Mucosa of stomach (tissue), 1 donor: Measurements from ENCODE around the gene OASL.
"Not testable (repeated sequence)": the region's sequence is repeated elsewhere in the genome, so short reads cannot be mapped to it uniquely, and the experiment has no call there.

ENCODE experiments used
- H3K27me3 ChIP-seq: one replicate; pipeline ENCODE4 v1.7.0; 2013; ENCODE audit warnings: mild to moderate bottlenecking, low read length; ENCODE audit not compliant: control insufficient read depth, insufficient read depth
- H3K36me3 ChIP-seq: one replicate; pipeline ENCODE4 v1.7.0; 2013; ENCODE audit warnings: low read length; ENCODE audit not compliant: control insufficient read depth, insufficient read depth
- H3K4me1 ChIP-seq: one replicate; pipeline ENCODE4 v1.7.0; 2013; ENCODE audit warnings: mild to moderate bottlenecking, low read length; ENCODE audit not compliant: control insufficient read depth, insufficient read depth
- H3K4me3 ChIP-seq: one replicate; pipeline ENCODE4 v1.7.0; 2013; ENCODE audit warnings: low read length
- H3K9ac ChIP-seq: one replicate; pipeline ENCODE4 v1.7.0; 2013; ENCODE audit warnings: mild to moderate bottlenecking, low read length, moderate library complexity
- H3K9me3 ChIP-seq: one replicate; pipeline ENCODE4 v1.7.0; 2013; ENCODE audit warnings: mild to moderate bottlenecking, low read length, moderate library complexity; ENCODE audit not compliant: control insufficient read depth
- donor health status: Pancreatic carcinoma.

OASL gene

GRCh38 chr12:121038861-121039668 is at the start of gene OASL:
Gene OASL (minus strand): TSS chr12:121039246. CDS start chr12:121038971, 275 bp downstream.
- Histone ChIP-seq H3K36me3 (no peaks in the 10 kb centered on the region), H3K27me3 (no peaks in the 10 kb centered on the region), H3K4me3 (peak within 1 kb of the TSS; percentile 44), H3K4me1 (peaks cover 23% of the 10 kb centered on the region), H3K9ac (peak within 1 kb of the TSS; percentile 42), H3K9me3 (no peaks in the 10 kb centered on the region)

GRCh38 chr12:121088195-121088585 is 49.1 kb upstream of the OASL start:
- Histone ChIP-seq H3K36me3 (no peaks in the 10 kb centered on the region), H3K4me1 (no peaks in the 10 kb centered on the region), H3K4me3 (no peak overlapping the region), H3K9me3 (no peaks in the 10 kb centered on the region), H3K27me3 (no peaks in the 10 kb centered on the region), H3K9ac (no peak overlapping the region)

GRCh38 chr12:121087467-121088194 is 48.6 kb upstream of the OASL start:
- Histone ChIP-seq H3K4me3 (no peak overlapping the region), H3K9me3 (no peaks in the 10 kb centered on the region), H3K27me3 (no peaks in the 10 kb centered on the region), H3K4me1 (no peaks in the 10 kb centered on the region), H3K36me3 (no peaks in the 10 kb centered on the region), H3K9ac (no peak overlapping the region)

GRCh38 chr12:121086781-121087295 is 47.8 kb upstream of the OASL start:
- H3K9ac ChIP-seq, result no peak overlapping the region

GRCh38 chr12:121085506-121086353 is 46.7 kb upstream of the OASL start:
- Histone ChIP-seq H3K36me3 (no peaks in the 10 kb centered on the region), H3K4me1 (no peaks in the 10 kb centered on the region), H3K4me3 (no peak overlapping the region), H3K9me3 (no peaks in the 10 kb centered on the region), H3K27me3 (no peaks in the 10 kb centered on the region), H3K9ac (no peak overlapping the region)

More at GRCh38 chr12:121086781-121087295, 47.8 kb upstream of the OASL start:
- no peak overlapping the region for H3K4me3 ChIP-seq
- no peaks in the 10 kb centered on the region for H3K36me3 ChIP-seq
- no peaks in the 10 kb centered on the region for H3K9me3 ChIP-seq
- no peaks in the 10 kb centered on the region for H3K27me3 ChIP-seq
- H3K4me1 ChIP-seq, result no peaks in the 10 kb centered on the region

- Histone ChIP-seq H3K27me3 (no peaks in the 10 kb centered on the region), H3K9ac (no peak overlapping the region), H3K36me3 (no peaks in the 10 kb centered on the region), H3K9me3 (no peaks in the 10 kb centered on the region), H3K4me3 (no peak overlapping the region), H3K4me1 (no peaks in the 10 kb centered on the region)
These were observed 46.0 kb upstream of the OASL start for GRCh38 chr12:121085069-121085468.

GRCh38 chr12:121084229-121084628 is 45.2 kb upstream of the OASL start:
- H3K36me3 ChIP-seq, result no peaks in the 10 kb centered on the region
- no peak overlapping the region for H3K9ac ChIP-seq
- H3K27me3 ChIP-seq, result no peaks in the 10 kb centered on the region
- no peaks in the 10 kb centered on the region for H3K9me3 ChIP-seq
- no peaks in the 10 kb centered on the region for H3K4me1 ChIP-seq
- no peak overlapping the region for H3K4me3 ChIP-seq

GRCh38 chr12:121080909-121081308 is 41.9 kb upstream of the OASL start:
- Histone ChIP-seq H3K9me3 (no peaks in the 10 kb centered on the region), H3K36me3 (no peaks in the 10 kb centered on the region), H3K4me1 (no peaks in the 10 kb centered on the region), H3K4me3 (no peak overlapping the region), H3K27me3 (no peaks in the 10 kb centered on the region), H3K9ac (no peak overlapping the region)

GRCh38 chr12:121079736-121080272 is 40.8 kb upstream of the OASL start:
- Histone ChIP-seq H3K9me3 (no peaks in the 10 kb centered on the region), H3K9ac (no peak overlapping the region), H3K4me3 (no peak overlapping the region), H3K27me3 (no peaks in the 10 kb centered on the region), H3K36me3 (no peaks in the 10 kb centered on the region), H3K4me1 (no peaks in the 10 kb centered on the region)

- H3K4me1 ChIP-seq, H3K4me3 ChIP-seq, H3K36me3 ChIP-seq, H3K9me3 ChIP-seq, H3K27me3 ChIP-seq, H3K9ac ChIP-seq: not testable (repeated sequence)
These were observed 38.4 kb upstream of the OASL start for GRCh38 chr12:121077440-121077839.

- not testable (repeated sequence) for H3K4me3 ChIP-seq, H3K4me1 ChIP-seq, H3K27me3 ChIP-seq, H3K36me3 ChIP-seq, H3K9ac ChIP-seq, H3K9me3 ChIP-seq
These were observed 36.9 kb upstream of the OASL start for GRCh38 chr12:121075911-121076310.
